ENCODE results near the gene RREB1. TPM values are rescaled to one million over a fixed set of nuclear protein-coding genes. Genes with fewer than 3 reads are reported as not detected.

Gene RREB1
- total and polyA plus RNA-seq, 2 of the 4 experiments (the other 2 are of a cell fraction): 8.4 to 14.5 TPM

DNA sequence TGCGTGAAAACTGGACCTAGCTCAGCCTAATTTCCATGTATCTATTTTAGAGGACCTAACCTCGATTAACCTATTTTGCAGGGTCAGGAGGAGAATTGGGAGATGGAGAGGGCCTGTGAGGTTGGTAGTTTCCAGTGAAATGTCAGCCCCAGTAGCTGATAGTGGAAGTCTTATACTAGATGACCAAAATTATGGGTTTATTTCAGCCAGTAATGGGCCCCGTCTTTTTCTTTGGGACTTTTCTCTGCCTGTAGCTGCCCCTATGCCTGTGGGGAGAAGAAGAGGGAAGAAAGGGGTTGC, 37.8 kb downstream of the RREB1 start:
- peak overlapping the region; percentile 33; the same call in 1 of the 2 replicates for H3K18ac ChIP-seq (ENCODE audit: low read depth, low read length)
- dilution Hi-C loops (cut with HindIII; ENCODE audit: low sequenced_read_pairs, unreplicated experiment): no loop called here
- POLR2A ChIA-PET (ENCODE audit: unreplicated experiment): no interaction called here

More for the DNA sequence above, 37.8 kb downstream of the RREB1 start:
- Histone ChIP-seq H2BK120ac (ENCODE audit: low read depth, low read length) (peak overlapping the region; percentile 66), H3K27me3 (ENCODE audit: control insufficient read depth, insufficient read depth, low read length) (no peaks in the 10 kb centered on the region), H3K9me3 (ENCODE audit: control insufficient read depth, insufficient read depth, low read length) (no peaks in the 10 kb centered on the region), H4K8ac (ENCODE audit: low read depth in 2 of 2, low read length in 2 of 2) (peak overlapping the region; percentile 85 to 92; a peak in 3 of 4 replicates), H3K9ac (ENCODE audit: low read depth, low read length) (peak overlapping the region; percentile 23; the same call in 1 of the 2 replicates), H3K9me1 (ENCODE audit: insufficient read depth, low read length) (peaks cover 17% of the 10 kb centered on the region), H3K4ac (ENCODE audit: low read depth, low read length) (peak overlapping the region; percentile 96), H3K56ac (ENCODE audit: extremely low read depth, insufficient read depth, low read length) (no peak overlapping the region), H4K5ac (ENCODE audit: low read depth, low read length) (peak overlapping the region; percentile 57), H3K14ac (replicated peaks; ENCODE audit: low read depth, low read length) (peak overlapping the region; percentile 49), H2BK15ac (ENCODE audit: low read depth, low read length) (peak overlapping the region; percentile 92; the same call in 2 of the 3 replicates), H3K23ac (ENCODE audit: low read depth, low read length) (peak overlapping the region; percentile 78; the same call in 1 of the 2 replicates), H3K4me3 (ENCODE audit: insufficient read depth, low read depth, low read length) (no peak overlapping the region), H3K36me3 (ENCODE audit: control insufficient read depth, insufficient read depth, low read length) (no peaks in the 10 kb centered on the region), H2AK5ac (ENCODE audit: low read depth, low read length) (peak overlapping the region; percentile 90), H2AFZ (replicated peaks; ENCODE audit: low read length, poor library complexity) (no peak overlapping the region), H2BK20ac (ENCODE audit: low read depth, low read length) (peak overlapping the region; percentile 88), H3K27ac (ENCODE audit: insufficient read depth, low read length) (peak overlapping the region; percentile 92; the same call in 1 of the 2 replicates), H3K4me1 (ENCODE audit: control insufficient read depth, insufficient read depth, low read length) (peaks cover 34% of the 10 kb centered on the region), H4K91ac (ENCODE audit: insufficient read depth, low read depth, low read length) (peak overlapping the region; percentile 83), H3K79me1 (ENCODE audit: low read depth in 1 of 2, low read length in 2 of 2) (peaks cover 24 to 67% of the 10 kb centered on the region in 2 experiments; a peak in 3 of 4 replicates), H3K4me2 (ENCODE audit: low read depth, low read length) (no peak overlapping the region), H2BK5ac (ENCODE audit: low read depth, low read length, poor library complexity, severe bottlenecking) (peak overlapping the region; percentile 92), H4K20me1 (ENCODE audit: insufficient read depth, low read length) (peaks cover 7% of the 10 kb centered on the region), H2AK9ac (replicated peaks; ENCODE audit: low read depth, low read length, poor library complexity) (peak overlapping the region; percentile 80)
- intact Hi-C loops (cut with micrococcal nuclease): loop anchor here (10.0 kb wide), 1 partner anchor 421 kb away; no protein-coding TSS in a partner anchor
- 80% methylated on average over 1 of the region's 3 CpGs; no CpG with 5 or more reads in 1 of the 2 experiments for WGBS, 2 experiments (ENCODE audit: extremely low coverage in 2 of 2, insufficient read length in 1 of 2)
- CTCF ChIA-PET: no interaction called here
- no TSS peak for BruUV-seq (replicated peaks)
- DNase-seq: no peak
- TF ChIP-seq MAFK (IDR thresholded peaks at IDR 0.05; ENCODE audit: low read depth, low read length): no peak
- TF ChIP-seq BHLHE40 (IDR thresholded peaks at IDR 0.05; ENCODE audit: low read depth, low read length): no peak
- TF ChIP-seq, protein P1, sequence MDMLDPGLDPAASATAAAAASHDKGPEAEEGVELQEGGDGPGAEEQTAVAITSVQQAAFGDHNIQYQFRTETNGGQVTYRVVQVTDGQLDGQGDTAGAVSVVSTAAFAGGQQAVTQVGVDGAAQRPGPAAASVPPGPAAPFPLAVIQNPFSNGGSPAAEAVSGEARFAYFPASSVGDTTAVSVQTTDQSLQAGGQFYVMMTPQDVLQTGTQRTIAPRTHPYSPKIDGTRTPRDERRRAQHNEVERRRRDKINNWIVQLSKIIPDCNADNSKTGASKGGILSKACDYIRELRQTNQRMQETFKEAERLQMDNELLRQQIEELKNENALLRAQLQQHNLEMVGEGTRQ (IDR thresholded peaks at IDR 0.05; ENCODE audit: low read depth, low read length): no peak
- no peak for TF ChIP-seq RFX5 (IDR thresholded peaks at IDR 0.05; ENCODE audit: low read depth, low read length)
- no peak for TF ChIP-seq MXI1 (IDR thresholded peaks at IDR 0.05; ENCODE audit: borderline replicate concordance, low read depth, low read length)
- TF ChIP-seq CEBPB (IDR thresholded peaks at IDR 0.05; ENCODE audit: low read depth, low read length): no peak
- TF ChIP-seq, protein P2, sequence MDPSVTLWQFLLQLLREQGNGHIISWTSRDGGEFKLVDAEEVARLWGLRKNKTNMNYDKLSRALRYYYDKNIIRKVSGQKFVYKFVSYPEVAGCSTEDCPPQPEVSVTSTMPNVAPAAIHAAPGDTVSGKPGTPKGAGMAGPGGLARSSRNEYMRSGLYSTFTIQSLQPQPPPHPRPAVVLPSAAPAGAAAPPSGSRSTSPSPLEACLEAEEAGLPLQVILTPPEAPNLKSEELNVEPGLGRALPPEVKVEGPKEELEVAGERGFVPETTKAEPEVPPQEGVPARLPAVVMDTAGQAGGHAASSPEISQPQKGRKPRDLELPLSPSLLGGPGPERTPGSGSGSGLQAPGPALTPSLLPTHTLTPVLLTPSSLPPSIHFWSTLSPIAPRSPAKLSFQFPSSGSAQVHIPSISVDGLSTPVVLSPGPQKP (IDR thresholded peaks at IDR 0.05; ENCODE audit: borderline replicate concordance, low read depth, low read length): no peak
- no peak for TF ChIP-seq CHD1 (IDR thresholded peaks at IDR 0.05; ENCODE audit: low read depth, low read length)
- TF ChIP-seq RCOR1 (IDR thresholded peaks at IDR 0.05; ENCODE audit: insufficient replicate concordance, low read length): no peak
- no peak for TF ChIP-seq MAZ (IDR thresholded peaks at IDR 0.05; ENCODE audit: borderline replicate concordance, low read depth, low read length)
- no peak for TF ChIP-seq NFE2L2 (IDR thresholded peaks at IDR 0.05; ENCODE audit: low read depth, low read length)
- TF ChIP-seq, protein P3, sequence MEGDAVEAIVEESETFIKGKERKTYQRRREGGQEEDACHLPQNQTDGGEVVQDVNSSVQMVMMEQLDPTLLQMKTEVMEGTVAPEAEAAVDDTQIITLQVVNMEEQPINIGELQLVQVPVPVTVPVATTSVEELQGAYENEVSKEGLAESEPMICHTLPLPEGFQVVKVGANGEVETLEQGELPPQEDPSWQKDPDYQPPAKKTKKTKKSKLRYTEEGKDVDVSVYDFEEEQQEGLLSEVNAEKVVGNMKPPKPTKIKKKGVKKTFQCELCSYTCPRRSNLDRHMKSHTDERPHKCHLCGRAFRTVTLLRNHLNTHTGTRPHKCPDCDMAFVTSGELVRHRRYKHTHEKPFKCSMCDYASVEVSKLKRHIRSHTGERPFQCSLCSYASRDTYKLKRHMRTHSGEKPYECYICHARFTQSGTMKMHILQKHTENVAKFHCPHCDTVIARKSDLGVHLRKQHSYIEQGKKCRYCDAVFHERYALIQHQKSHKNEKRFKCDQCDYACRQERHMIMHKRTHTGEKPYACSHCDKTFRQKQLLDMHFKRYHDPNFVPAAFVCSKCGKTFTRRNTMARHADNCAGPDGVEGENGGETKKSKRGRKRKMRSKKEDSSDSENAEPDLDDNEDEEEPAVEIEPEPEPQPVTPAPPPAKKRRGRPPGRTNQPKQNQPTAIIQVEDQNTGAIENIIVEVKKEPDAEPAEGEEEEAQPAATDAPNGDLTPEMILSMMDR (conservative IDR thresholded peaks at IDR 0.05; ENCODE audit: low read depth, low read length): no peak
- no peak for TF ChIP-seq POLR2A (IDR thresholded peaks at IDR 0.05; ENCODE audit: low read depth, low read length)
- no peak for TF ChIP-seq FOS (IDR thresholded peaks at IDR 0.05; ENCODE audit: low read depth, low read length)
- no peak for TF ChIP-seq SMC3 (IDR thresholded peaks at IDR 0.05; ENCODE audit: low read depth, low read length)
- TF ChIP-seq RAD21 (IDR thresholded peaks at IDR 0.05; ENCODE audit: low read length): no peak
- no peak for ATAC-seq (ENCODE audit: low read depth)
- in situ Hi-C loops (cut with MboI; ENCODE audit: low sequenced_read_pairs): no loop called here
